T-helper 2 cell treated with Interferon-gamma antibody and Interleukin-4, amounts not matched to agents 100 ng/mL and 5 ng/mL, for 36 hours (primary cell): ENCODE data around the gene SYTL2. TPM values are rescaled to one million over a fixed set of nuclear protein-coding genes. Genes with fewer than 3 reads are reported as not detected.

ENCODE experiments used
- intact Hi-C: fragments of 100-400 bp; cut with micrococcal nuclease; formaldehyde crosslinking; loops from one replicate; pipeline ENCODE4 v1.15.1; 2023
- total RNA-seq: library from RNA; stranded (reverse); gene quantifications from 2 replicates; pipeline ENCODE4 v1.2.3, GENCODE V29; 2022

The SYTL2 gene
- total RNA-seq, 1 donor from 2014 or later = 29.0 TPM

DNA sequence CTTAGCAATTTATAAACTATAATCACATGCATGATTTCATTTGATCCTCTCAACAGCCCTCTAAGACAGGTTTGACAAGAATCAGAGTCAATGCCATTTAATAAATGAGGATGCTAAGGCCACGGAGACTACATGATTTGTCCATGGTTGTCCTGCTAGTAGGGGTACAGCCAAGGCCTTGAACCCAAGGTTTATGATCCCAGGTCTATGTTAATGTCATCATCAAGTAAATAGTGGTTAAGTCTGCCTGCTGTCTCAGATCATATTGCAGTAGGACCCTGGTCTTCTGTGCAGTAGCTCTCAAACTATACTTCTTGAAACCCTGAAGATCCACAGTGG, 17.7 kb upstream of the SYTL2 start:
- intact Hi-C loops = loop anchor here (10.0 kb wide), 1 partner anchor 236 kb away; the partner anchor contains the start of gene PICALM

DNA sequence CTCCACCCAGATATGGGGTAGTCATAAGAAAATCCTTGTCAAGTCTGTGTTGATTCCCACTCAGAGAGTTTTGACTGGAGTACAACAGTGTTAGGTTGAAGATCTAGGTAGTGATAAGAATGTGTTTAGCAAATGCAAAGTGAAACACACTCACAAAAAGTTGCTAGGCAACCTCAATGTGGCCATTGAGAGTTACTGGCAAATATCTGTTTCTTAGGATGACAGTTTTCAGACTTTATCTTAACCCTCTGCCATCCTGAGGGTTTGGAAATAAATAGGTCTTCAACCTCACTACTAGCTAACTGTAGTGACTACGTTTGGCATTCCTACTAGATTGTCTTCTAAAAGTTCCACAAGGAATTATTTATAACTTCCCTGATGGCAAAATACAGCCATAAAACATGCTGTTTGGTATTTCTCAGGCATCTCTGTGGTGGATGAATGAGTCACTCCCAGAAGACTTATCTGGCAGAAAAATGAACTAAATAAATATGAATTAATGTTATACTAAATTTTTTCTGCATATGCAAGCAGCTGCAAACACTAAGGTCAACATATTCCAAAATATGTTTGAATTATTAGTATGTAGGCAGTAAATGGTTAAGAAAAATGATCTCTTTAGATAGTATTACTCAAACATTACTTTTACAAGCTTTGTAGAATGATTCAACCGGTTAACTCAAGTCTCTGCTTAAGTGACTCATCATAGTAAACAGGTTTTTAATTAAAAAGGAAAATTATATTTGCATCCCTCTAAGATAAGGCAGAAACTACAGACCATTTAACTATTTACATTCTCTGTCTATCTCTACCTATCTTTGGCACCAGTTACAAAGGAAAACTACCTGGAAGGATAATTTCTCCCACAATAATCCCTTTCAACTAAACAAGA, 17.1 kb upstream of the SYTL2 start:
- intact Hi-C loops = loop anchor here (1.0 to 10.0 kb wide), 5 partner anchors 17 to 237 kb away; partner anchors contain the start of genes PICALM, SYTL2 and TMEM126B

DNA sequence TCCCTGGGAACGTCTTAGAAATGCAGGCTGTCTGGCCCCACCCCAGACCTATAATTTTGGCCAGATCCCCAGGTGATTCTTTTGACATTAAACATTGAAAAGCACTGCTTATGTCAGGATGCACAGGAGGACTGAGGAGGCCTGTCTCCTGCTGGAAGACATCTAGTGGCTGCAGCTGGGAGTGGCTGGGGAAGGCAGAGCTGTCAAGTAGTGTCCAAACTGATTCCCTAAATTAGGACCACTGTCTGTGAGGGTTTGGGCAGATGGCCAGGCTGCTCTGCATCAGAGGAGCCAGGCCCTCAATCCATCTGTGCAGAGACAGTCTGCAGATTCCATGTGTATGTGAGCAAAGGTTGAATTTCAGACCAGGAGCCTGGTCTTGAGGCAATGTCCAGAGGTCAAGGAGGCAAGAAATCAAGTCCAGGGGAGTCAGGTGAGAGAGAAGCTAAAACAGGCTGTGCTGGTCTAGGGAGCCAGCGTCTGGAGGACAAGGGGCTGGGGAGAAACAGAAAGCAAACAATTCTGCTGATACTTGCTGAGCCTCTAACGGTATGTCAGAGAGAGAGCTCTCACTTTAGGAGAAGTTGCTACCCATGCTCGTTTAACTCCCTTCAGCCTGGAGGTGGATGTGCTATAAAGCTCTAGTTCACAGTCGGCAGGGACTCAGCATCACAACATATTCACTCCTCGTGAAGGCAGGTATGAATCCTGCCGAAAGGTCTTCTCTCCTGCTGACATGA, 15.3 kb upstream of the SYTL2 start:
- intact Hi-C loops = loop anchor here (10.0 kb wide), 1 partner anchor 239 kb away; the partner anchor contains the start of gene PICALM

DNA sequence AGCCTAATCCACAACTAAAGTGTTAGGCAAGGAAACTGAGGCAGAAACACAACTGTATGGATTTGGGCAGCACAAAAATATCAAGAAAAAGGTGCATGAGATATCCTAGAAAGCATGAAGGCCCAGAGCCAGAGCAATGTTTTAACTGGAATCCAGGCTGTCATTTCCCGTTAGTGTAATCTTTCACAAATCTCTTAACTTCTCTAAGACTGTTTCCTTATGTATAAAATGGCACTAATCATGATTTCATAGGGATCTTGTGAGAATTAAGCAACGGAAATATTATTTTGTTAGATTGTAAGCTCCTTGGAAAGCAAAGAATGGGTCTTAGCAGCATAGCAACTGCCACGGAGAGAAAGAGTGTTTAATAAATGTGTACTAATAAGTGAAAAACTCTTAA, 14.7 kb upstream of the SYTL2 start:
- intact Hi-C loops = loop anchor here (10.0 kb wide), 1 partner anchor 239 kb away; the partner anchor contains the start of gene PICALM

DNA sequence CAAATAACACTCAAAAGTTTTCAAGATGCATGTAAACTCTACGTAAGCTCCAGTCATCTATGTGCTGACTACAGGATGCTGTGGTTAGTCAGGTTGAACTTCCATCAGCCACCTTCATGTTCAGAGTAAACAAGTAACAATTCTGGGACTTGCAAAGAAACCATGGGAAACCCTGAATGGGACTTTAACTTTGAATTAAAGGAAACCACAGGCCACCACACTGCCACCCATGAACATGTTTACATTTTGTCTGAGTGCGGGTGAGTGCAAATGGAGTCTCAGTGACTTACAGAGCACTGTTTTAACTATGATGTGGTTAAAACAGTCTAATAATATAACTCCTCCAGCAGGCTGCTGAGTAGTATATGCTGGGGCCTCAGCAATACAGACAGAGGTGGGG, 12.9 kb upstream of the SYTL2 start:
- intact Hi-C loops = loop anchor here (1.0 to 10.0 kb wide), 6 partner anchors 13 to 241 kb away; partner anchors contain the start of genes CREBZF, PICALM, SYTL2 and TMEM126B

DNA sequence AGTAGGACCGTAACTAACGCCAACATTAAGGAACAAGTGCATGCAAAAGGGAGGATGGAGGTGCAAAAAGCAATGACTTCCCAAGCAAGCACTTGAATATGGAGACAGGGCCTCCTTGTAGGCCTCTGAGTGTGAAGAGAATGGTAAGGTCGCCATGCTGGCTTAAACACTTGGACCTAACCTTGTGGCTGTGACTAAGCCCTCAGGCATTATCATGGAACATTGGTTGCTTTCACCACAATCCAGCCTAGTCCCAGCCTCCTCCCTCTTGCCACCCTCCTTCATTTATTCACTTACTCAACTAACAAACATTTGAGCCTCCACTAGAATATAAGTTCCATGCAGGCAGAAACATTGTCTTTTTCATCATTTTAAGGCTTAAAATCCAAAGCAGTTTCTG, 11.9 kb upstream of the SYTL2 start:
- intact Hi-C loops = loop anchor here (1.0 to 10.0 kb wide), 5 partner anchors 12 to 242 kb away; partner anchors contain the start of genes PICALM, SYTL2 and TMEM126B

DNA sequence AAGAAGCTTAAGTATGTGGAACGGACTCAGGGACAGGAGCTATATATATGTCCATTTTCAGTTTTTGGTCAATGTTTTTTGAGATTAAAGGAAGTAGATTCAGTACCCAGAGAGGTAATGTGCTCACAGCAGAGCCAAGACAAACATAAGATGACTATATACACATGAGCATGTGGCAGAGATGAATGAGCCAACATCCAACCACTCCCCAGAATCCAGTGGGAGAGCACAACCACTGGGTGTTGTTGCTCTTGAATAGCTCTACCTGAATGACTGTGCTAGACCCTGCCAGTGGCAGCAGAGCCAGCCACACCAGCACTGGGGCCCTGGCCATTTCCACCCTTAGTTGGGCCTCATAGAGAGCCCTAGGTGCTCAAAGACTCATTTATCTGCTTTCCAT, 10.7 kb upstream of the SYTL2 start:
- intact Hi-C loops = loop anchor here (10.0 kb wide), 1 partner anchor 243 kb away; the partner anchor contains the start of gene PICALM

DNA sequence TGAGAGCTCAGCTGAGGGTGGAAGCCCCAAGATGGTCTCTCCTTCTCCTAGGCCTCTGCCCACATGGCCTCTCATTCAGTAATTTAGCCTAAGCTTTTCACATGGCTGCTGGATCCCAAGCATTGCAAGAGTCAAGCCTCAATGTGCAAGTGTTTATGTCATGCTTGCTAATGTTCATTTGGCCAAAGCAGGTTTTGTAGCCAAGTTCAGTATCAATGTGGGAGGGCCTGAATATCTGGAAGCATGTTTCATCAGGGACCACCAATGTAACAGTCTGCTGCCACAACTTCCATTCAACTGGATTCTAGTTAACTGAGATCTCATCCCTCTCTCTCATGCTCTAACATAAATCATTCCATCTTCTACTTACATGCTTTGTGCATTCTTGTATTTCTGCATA, 8.5 kb upstream of the SYTL2 start:
- intact Hi-C loops = no loop called here

DNA sequence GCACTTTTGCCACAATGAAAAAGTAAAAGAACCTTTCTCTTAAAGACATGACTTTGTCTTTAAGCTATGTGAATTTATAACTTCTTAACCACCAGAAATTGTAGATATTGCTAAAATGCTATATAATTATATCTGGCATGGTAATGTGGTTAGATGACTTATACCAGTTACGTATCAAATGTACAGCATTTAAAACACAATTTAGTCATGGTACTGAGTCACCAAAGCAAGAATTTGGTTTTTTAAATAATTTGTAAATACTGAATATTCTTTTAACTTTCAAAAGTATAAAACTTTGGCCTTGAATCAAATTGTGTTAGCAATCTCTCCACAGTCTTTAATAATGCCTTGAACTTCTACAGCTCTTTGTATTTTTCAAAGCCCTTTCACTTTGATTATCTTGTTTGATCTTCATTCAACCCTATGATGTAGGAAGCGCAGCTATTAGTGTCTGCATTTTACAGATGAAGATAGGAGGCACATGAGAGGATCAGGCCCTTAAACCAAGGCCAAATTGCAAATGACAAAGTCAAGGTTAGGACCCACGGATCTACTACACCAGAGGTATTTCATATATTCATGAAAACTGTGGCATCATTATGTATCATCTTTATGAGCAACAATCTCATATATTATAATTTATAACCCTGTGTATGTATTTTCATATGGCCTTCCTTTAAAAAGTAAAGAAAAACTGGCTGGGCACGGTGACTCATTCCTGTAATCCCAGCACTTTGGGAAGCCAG, 4.4 kb upstream of the SYTL2 start:
- intact Hi-C loops = no loop called here

DNA sequence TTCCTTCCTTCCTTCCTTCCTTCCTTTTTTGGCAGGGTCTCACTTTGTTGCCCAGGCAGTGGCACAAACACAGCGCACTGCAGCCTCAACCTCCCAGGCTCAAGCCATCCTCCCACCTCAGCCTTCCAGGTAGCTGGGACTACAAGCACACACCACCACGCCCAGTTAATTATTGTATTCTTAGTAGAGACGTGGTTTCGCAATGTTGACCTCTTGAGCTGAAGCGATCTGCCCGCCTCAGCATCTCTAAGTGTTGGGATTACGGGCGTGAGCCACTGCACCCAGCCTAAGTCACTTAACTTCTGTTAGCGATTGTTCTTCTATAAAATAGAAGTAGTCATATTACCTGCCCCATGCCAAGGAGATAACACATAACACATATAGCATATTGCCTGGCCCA, 2.8 kb upstream of the SYTL2 start:
- intact Hi-C loops = no loop called here

DNA sequence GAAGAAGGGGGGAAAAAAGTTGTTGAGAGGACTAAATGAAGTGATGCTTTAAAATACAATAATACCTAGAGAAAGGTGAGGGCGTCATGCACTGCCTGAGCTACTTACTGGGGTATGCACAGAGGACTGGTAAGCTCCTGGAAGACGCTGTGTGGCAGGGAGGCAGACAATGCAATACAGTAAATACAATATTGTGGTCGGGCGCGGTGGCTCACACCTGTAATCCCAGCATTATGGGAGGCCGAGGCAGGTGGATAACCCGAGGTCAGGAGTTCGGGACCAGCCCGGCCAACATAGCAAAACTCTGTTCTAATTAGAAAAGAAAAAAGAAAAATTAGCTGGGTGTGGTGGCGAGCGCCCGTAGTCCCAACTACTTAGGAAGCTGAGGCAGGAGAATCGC, 683 bp upstream of the SYTL2 start:
- intact Hi-C loops = loop anchor here (1.0 kb wide), 3 partner anchors 12 to 111 kb away; no protein-coding TSS in a partner anchor

DNA sequence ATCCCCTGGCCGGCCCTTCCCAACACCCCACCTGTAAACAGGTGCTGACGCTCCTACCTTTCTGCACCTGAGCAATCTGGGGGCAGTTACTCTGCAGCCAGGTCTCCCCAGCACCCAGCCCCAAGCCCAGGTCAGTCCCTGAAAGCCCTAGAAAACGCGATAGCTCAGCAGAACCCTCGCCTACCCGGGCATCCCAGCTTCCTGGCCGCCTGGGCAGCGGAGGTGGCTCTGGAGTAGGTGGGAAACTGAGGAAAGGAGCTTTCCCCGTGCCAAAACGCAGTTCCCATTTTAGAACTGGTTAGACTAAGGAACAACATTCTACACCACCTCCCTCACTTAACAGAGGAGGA, 445 bp downstream of the SYTL2 start:
- intact Hi-C loops = loop anchor here (1.0 kb wide), 3 partner anchors 44 to 146 kb away; no protein-coding TSS in a partner anchor

DNA sequence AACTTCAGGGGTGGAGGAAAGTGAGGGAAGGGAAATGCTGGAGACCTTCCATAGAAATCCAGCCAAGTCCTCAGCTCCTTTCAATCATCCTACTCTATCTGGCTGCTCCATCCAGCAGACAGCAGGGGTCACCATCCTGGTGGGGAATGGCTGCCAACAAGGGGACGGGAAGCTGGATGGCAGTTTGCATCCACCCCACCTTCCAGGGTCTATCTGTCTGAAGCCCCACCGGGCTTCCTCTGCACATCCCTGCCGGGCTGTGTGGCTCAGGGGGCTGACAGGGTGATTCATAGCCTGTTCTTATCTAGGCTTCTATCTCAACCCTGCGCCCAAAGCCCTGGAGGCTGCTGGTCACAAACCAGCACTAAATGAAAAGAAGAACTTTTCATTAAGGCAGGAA, 1.1 kb downstream of the SYTL2 start:
- intact Hi-C loops = loop anchor here (1.0 kb wide), 3 partner anchors 44 to 146 kb away; no protein-coding TSS in a partner anchor

DNA sequence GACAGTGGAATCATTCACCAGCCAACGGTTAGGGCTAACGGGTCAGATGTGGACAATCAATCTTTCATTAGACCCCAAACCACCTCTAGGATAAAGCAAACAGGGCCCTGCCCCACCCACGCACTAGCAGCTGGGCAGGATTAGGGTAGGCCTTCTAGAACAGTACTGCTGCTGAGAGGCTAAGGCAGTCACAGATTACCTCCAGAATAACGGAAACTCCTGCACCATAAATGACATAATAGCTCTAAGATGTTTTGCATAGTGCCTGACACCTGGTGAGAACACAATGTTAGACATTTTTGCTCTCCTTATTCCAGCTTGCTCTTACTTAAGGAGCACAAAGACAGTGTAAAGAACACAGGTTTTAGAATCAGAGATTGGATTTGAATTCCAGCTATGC, 1.8 kb downstream of the SYTL2 start:
- intact Hi-C loops = no loop called here

DNA sequence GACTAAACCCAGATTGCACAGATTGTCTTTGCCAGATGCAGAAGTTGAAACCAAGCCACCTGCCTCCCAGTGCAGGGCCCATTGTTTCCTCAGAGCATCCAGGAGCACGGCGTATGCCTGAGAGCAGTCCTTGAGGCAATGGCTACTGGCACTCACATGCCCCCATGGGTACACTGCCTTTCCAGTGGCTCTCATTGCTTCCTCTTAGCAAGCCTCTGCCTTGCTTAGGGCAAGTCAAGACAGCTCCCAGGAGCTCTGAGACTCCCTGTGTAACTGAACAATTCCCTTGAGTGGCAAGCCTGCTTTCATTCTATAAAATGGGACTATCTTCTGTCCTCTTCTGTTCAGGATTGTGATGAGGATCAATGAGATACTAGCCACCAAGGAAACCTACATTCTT, 4.1 kb downstream of the SYTL2 start:
- intact Hi-C loops = no loop called here

DNA sequence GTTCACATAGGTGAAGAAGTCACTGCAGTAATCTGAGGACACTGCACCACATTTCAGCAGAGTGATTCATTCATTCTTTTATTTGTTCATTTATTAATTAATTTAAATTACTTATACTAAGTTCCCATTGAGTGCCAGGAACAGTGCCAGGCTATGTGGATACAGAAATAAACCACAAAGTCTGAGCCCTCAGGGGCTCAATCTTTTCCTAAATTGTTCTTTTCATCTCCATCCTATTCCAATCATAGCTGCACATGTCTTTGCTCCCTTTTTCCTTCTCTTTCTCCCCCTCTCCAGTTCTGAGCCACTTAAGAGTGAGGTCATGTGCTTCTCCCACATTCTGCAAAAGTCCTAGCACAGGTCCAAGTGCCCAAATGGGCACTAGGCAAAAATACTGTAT, 4.9 kb downstream of the SYTL2 start:
- intact Hi-C loops = no loop called here

DNA sequence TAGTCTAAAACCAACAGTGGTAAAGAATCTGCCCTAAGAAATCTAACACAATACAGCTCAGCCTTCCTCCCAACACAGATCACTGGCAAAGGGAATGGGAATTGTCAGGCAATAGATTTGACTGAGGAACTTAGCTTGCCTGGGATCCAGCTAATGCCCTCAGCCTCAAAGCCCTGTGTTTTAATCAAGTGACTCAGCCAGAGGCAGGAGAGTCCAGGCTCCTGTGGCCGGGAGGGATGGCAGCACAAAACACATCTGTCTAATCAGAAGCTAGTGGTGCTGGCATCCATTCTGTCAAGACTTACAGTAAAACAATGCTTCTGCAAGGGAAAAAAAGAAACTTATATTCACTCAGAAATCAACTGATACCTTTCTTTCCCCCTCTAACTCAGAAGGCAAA, 5.6 kb downstream of the SYTL2 start:
- intact Hi-C loops = no loop called here

DNA sequence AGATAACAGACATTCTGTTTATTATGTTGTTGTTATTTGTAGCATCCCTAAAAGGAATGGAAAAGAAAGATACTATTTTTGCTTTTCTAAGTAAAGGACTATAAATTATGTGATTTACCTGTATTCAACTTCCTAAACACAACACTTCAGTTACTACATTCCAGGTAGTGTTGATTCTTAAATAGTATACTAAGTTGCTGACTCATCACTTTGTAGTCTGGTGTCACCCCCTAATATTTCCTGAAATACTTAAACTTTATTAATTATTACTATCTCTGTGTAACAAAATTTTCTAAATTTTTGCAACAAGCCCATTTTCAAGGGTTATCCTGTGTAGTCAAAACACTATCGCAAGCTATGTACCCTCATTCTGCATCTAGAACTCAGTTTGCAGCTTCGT, 7.0 kb downstream of the SYTL2 start:
- intact Hi-C loops = no loop called here

DNA sequence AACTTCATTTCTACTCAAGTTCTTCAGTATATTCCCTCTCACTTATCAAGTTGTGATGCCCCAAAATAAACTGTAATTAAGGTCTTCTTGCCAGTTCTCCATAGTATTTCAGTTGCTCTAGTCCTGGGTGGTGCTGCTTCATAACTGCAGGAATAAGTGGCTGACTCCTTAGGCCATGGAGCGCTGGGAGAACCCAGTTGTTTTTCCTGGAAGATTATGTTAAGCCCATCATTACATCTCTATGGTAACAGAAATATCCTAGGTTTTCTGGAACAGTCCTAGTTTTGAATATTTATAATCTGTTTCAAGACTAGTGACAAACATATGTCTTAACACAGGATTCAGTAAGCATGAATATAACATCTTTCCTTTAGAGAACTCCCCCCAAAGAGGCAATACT, 7.6 kb downstream of the SYTL2 start:
- intact Hi-C loops = no loop called here

DNA sequence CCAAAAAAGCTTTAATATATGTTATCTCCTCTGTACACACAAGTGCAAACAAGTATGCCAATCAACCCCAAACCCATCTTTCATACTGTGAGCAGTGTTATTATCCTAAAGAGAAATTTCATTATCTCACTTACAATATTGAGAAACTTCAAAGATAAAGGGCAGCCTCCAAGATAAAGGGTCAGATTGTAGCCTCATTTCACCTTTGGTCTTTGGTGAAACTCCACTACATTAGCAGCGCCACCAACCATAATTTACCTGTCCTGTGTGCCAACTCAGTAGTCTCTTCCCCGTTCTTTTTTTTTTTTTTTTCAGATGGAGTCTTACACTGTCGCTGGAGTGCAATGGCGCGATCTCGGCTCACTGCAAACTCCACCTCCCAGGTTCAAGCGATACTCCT, 9.4 kb downstream of the SYTL2 start:
- intact Hi-C loops = no loop called here

DNA sequence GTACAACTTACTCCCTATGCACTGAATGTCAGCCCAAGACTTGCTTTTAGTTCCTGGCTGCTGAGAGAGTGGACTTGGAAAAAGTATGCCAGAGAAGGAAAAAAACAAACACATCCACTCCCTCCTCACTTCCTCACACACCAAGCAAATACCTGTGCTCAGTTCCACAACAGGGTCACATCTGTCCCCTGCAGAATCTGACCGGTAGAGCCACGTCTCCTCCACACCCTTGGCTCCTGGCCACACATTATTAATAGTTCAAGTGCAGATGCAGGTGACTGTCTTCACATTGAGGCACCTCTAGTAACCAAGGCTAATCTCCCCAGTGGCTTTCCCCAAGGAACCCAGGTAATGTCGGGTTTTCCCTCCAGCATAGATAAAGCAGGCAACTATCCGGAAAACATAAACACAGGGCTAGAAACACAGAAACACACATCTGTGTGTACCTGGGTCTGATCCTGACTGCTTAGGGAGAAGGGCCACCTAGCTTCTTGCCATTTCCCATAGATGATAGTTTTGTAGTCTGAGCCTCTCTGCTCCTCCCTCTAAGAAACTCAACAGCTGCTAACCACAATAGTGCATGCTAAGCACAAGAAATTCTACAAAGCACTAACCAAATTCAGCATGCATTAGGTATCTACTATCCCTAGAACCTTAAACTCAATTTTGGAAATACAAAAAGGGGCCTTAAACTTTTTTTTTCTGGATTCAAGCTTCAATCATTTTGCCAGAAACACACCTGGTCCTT, 10.2 kb downstream of the SYTL2 start:
- intact Hi-C loops = no loop called here
